ENCODE data around the gene LRP3. TPM values are rescaled to one million over a fixed set of nuclear protein-coding genes. Genes with fewer than 3 reads are reported as not detected.
"Not testable (repeated sequence)": the region's sequence is repeated elsewhere in the genome, so short reads cannot be mapped to it uniquely, and the experiment has no call there.

Gene LRP3
- total and polyA plus RNA-seq, 9 donors, result 18.0 to 31.1 (median 22.5) TPM

DNA sequence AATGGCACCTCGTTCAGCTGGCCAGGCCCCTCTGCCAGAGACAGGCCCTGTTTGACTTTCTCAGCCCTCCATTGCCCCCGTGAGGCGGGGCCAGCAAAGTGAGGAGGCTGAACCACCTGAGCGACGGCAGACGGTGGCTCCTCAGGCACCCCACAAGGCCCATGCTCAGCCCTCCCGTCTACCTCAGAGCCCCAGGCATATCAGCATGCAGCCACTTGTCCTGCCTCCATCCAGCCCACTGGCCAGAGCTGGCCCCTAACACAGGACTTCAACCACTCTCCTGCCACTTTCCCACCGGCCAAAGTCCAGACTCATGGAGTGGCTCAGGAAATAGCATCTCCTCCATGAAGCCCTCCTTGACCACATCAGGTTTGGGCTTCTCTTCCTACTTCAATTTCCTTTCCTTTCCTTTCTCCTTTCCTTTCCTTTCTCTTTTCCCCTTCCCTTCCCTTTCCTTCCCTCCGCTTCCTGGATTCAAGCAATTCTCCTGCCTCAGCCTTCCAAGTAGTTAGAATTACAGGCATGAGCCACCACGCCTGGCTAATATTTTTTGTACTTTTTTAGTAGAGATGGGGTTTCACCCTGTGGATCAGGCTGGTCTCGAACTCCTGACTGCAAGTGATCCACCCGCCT, 22.2 kb downstream of the LRP3 start:
- 73% methylated on average over 11 of the region's 12 CpGs for WGBS (ENCODE audit: insufficient coverage)

DNA sequence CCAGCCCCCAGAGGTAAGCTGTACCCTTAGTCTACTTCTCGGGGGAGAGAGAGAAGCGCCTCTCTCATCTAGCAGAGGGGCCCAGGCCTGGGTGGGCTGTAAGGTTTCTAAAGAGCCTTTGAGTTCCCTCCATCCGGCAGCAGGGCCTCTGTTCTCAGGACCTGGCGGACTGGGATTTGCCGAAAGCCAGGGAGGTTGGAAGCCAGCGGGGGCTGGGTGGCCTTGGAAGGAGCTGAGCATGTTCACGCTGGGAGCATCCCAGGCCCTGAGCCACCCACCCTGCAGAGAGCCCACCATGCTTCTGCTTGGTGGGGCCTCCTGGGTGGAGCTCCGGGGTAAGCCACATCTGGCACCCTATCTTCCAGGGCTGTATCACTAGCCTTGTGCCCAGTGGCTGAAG, 23.8 kb downstream of the LRP3 start:
- WGBS (ENCODE audit: insufficient coverage), result 46% methylated on average over 8 of the region's 8 CpGs
- H3K9me3 ChIP-seq (replicated peaks; ENCODE audit: control insufficient read depth, low read depth, low read length), result no peaks in the 10 kb centered on the region
- H3K4me3 ChIP-seq (ENCODE audit: low read length), result no peak overlapping the region
- no peaks in the 10 kb centered on the region for H3K36me3 ChIP-seq (ENCODE audit: control insufficient read depth, insufficient read depth, low read length)
- H3K27ac ChIP-seq (ENCODE audit: low read length), result no peak overlapping the region
- H3K27me3 ChIP-seq (ENCODE audit: control insufficient read depth, insufficient read depth, low read length), result peaks cover 17% of the 10 kb centered on the region
- no peak for DNase-seq
- peaks cover 14% of the 10 kb centered on the region for H3K4me1 ChIP-seq (ENCODE audit: control insufficient read depth, insufficient read depth, low read length)

More for the DNA sequence above, 22.2 kb downstream of the LRP3 start:
- H3K4me1 ChIP-seq (ENCODE audit: control insufficient read depth, insufficient read depth, low read length), result peaks cover 23% of the 10 kb centered on the region
- no peaks in the 10 kb centered on the region for H3K36me3 ChIP-seq (ENCODE audit: control insufficient read depth, insufficient read depth, low read length)
- no peaks in the 10 kb centered on the region for H3K9me3 ChIP-seq (replicated peaks; ENCODE audit: control insufficient read depth, low read depth, low read length)
- no peak for DNase-seq
- H3K4me3 ChIP-seq (ENCODE audit: low read length), result no peak overlapping the region
- no peak overlapping the region for H3K27ac ChIP-seq (ENCODE audit: low read length)
- H3K27me3 ChIP-seq (ENCODE audit: control insufficient read depth, insufficient read depth, low read length), result peaks cover 6% of the 10 kb centered on the region

GRCh38 chr19:33219261-33219815, 25.2 kb downstream of the LRP3 start:
- WGBS (ENCODE audit: insufficient coverage), result 66% methylated on average over 12 of the region's 12 CpGs
- H3K4me3 ChIP-seq (ENCODE audit: low read length), result no peak overlapping the region
- H3K4me1 ChIP-seq (ENCODE audit: control insufficient read depth, insufficient read depth, low read length), result peaks cover 12% of the 10 kb centered on the region
- no peaks in the 10 kb centered on the region for H3K36me3 ChIP-seq (ENCODE audit: control insufficient read depth, insufficient read depth, low read length)
- no peak for DNase-seq
- H3K9me3 ChIP-seq (replicated peaks; ENCODE audit: control insufficient read depth, low read depth, low read length), result no peaks in the 10 kb centered on the region
- H3K27ac ChIP-seq (ENCODE audit: low read length), result no peak overlapping the region
- peaks cover 26% of the 10 kb centered on the region for H3K27me3 ChIP-seq (ENCODE audit: control insufficient read depth, insufficient read depth, low read length)

DNA sequence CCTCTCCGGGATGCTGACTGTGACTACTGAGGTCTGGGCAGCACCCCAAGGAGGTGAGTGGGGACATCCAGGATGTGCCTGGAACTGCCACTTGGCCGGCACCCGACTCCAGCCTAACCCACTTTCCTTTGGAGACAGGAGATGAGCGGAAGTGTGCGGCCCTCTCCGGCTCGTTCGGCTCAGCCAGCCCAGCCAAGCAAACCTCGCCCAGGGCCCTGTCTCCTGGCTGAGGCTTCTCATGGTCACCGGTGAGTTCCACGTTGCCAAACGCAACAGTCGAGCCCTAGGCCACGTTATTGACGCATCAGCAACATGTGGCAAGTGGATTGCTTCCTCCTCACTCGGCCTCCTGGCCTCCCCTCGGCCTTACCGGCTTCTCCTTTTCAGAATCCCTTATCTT, 26.0 kb downstream of the LRP3 start:
- H3K27ac ChIP-seq (ENCODE audit: low read length), result no peak overlapping the region
- peaks cover 34% of the 10 kb centered on the region for H3K27me3 ChIP-seq (ENCODE audit: control insufficient read depth, insufficient read depth, low read length)
- 87% methylated on average over 13 of the region's 18 CpGs for WGBS (ENCODE audit: insufficient coverage)
- H3K9me3 ChIP-seq (replicated peaks; ENCODE audit: control insufficient read depth, low read depth, low read length), result no peaks in the 10 kb centered on the region
- no peak overlapping the region for H3K4me3 ChIP-seq (ENCODE audit: low read length)
- H3K36me3 ChIP-seq (ENCODE audit: control insufficient read depth, insufficient read depth, low read length), result no peaks in the 10 kb centered on the region
- no peak for DNase-seq
- peaks cover 13% of the 10 kb centered on the region for H3K4me1 ChIP-seq (ENCODE audit: control insufficient read depth, insufficient read depth, low read length)

DNA sequence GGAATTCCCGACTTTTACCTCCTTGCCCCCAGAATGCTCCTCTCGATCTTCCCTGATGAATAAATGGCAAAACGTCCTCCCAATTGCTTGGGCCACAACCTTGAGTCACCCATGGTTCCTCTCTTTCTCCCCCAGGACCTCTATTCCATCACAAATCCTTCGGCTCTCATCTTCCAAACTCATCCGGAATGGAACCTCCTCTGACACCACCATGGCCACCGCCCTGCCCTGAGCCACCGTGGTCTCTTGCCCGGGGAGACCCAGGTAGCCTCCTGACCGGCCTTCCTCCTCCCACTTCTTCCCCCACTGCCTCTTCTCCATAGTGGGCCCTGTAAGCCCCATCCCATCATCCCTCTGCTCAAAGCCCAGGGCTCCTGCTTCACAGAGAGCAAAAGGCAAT, 26.6 kb downstream of the LRP3 start:
- Histone ChIP-seq H3K4me3 (ENCODE audit: low read length) (no peak overlapping the region), H3K36me3 (ENCODE audit: control insufficient read depth, insufficient read depth, low read length) (no peaks in the 10 kb centered on the region), H3K9me3 (replicated peaks; ENCODE audit: control insufficient read depth, low read depth, low read length) (no peaks in the 10 kb centered on the region), H3K27me3 (ENCODE audit: control insufficient read depth, insufficient read depth, low read length) (peaks cover 38% of the 10 kb centered on the region), H3K4me1 (ENCODE audit: control insufficient read depth, insufficient read depth, low read length) (peaks cover 15% of the 10 kb centered on the region), H3K27ac (ENCODE audit: low read length) (no peak overlapping the region)
- WGBS (ENCODE audit: insufficient coverage), result 80% methylated on average over 9 of the region's 9 CpGs
- no peak for DNase-seq

- no peak overlapping the region for H3K4me3 ChIP-seq (ENCODE audit: low read length)
- H3K4me1 ChIP-seq (ENCODE audit: control insufficient read depth, insufficient read depth, low read length), result peaks cover 22% of the 10 kb centered on the region
- WGBS (ENCODE audit: insufficient coverage), result 33% methylated on average over 5 of the region's 6 CpGs
- no peak overlapping the region for H3K27ac ChIP-seq (ENCODE audit: low read length)
- no peaks in the 10 kb centered on the region for H3K9me3 ChIP-seq (replicated peaks; ENCODE audit: control insufficient read depth, low read depth, low read length)
- DNase-seq, result peak; percentile 50
- peaks cover 47% of the 10 kb centered on the region for H3K27me3 ChIP-seq (ENCODE audit: control insufficient read depth, insufficient read depth, low read length)
- no peaks in the 10 kb centered on the region for H3K36me3 ChIP-seq (ENCODE audit: control insufficient read depth, insufficient read depth, low read length)
These were observed 27.5 kb downstream of the LRP3 start for GRCh38 chr19:33221638-33222037.

- DNase-seq; H3K36me3 ChIP-seq (ENCODE audit: control insufficient read depth, insufficient read depth, low read length); H3K9me3 ChIP-seq (replicated peaks; ENCODE audit: control insufficient read depth, low read depth, low read length); H3K4me3 ChIP-seq (ENCODE audit: low read length); H3K27ac ChIP-seq (ENCODE audit: low read length): not testable (repeated sequence)
- Histone ChIP-seq H3K27me3 (ENCODE audit: control insufficient read depth, insufficient read depth, low read length) (peaks cover 51% of the 10 kb centered on the region), H3K4me1 (ENCODE audit: control insufficient read depth, insufficient read depth, low read length) (peaks cover 22% of the 10 kb centered on the region)
- 100% methylated on average over 1 of the region's 2 CpGs for WGBS (ENCODE audit: insufficient coverage)
These were observed 28.1 kb downstream of the LRP3 start for GRCh38 chr19:33222255-33222654.

DNA sequence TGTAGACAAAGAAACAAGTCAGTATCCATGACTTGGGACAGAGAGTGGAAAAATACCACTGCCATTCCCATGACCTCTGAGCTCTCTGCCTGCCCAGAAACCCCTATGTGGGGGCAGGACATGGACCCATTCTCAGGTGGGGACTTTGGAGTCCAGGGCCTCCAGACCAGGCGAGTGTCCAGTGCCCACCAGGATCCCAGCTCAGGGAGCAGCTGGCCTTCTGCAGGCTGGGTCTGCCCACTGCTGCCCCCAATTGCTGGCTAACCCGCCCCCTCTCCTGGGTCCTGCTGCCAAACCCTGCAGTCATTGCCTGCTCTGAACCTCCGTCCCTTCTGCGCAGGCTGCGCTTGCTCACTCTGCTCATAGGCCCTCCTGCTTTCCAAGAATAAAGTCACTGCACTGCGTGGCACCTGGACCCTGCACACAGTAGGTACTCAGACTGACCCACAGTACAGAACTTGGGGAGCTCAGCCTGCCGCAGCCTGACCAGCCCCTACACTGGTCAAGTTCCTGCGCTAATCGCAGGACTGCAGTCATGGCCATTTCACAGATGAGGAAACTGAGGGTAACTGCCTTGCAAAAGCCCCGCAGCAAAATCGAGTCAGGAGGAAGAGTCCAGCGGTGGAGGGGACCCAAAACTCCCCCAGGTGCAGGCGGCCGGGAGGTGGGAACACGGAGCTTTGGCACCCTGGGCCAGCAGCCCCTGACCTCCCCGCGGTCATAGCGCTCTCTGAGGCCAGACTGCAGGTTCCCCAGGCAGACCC, 30.7 kb downstream of the LRP3 start:
- DNase-seq, result no peak
- Histone ChIP-seq H3K36me3 (ENCODE audit: control insufficient read depth, insufficient read depth, low read length) (no peaks in the 10 kb centered on the region), H3K27me3 (ENCODE audit: control insufficient read depth, insufficient read depth, low read length) (peaks cover 55% of the 10 kb centered on the region), H3K4me3 (ENCODE audit: low read length) (peak overlapping the region; percentile 34), H3K27ac (ENCODE audit: low read length) (no peak overlapping the region), H3K4me1 (ENCODE audit: control insufficient read depth, insufficient read depth, low read length) (peaks cover 16% of the 10 kb centered on the region), H3K9me3 (replicated peaks; ENCODE audit: control insufficient read depth, low read depth, low read length) (peaks cover 16% of the 10 kb centered on the region)
- WGBS (ENCODE audit: insufficient coverage), result 42% methylated on average over 18 of the region's 18 CpGs

DNA sequence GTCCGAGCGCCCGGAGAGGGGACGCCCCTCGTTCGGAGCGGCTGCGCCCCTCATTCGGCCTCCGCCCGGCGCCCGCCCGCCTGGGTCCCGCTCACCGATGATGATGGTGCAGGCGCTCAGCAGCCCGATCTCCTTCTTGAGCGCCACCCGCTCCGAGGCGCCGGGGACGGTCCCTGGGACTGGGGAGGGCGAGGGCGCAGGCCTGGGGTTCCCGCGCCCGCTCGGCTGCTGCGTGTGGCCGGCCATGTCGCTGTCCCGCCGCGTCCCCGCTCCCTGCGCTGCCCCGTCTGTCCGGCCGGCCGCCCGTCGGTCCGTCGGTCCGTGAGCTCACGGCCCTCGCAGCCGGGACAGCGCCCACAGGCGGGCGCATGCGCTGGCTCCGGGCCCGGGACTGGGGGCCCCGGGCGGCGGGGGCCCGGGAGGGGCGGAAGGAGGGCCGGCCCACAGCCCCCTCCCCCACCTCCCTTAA, 31.4 kb downstream of the LRP3 start, which contains the start of gene SLC7A10:
SLC7A10 (minus strand) TSS at position 393 of the 469 bp plus-strand sequence; CDS start at position 246, 147 bp downstream.
- Histone ChIP-seq H3K4me1 (ENCODE audit: control insufficient read depth, insufficient read depth, low read length) (peaks cover 16% of the 10 kb centered on the region), H3K9me3 (replicated peaks; ENCODE audit: control insufficient read depth, low read depth, low read length) (peaks cover 16% of the 10 kb centered on the region), H3K4me3 (ENCODE audit: low read length) (peak within 1 kb of the TSS; percentile 34), H3K27me3 (ENCODE audit: control insufficient read depth, insufficient read depth, low read length) (peaks cover 54% of the 10 kb centered on the region), H3K36me3 (ENCODE audit: control insufficient read depth, insufficient read depth, low read length) (no peaks in the 10 kb centered on the region), H3K27ac (ENCODE audit: low read length) (no peak within 1 kb of the TSS)
- peak; percentile 58 for DNase-seq
- WGBS (ENCODE audit: insufficient coverage), result under 1% methylated on average over 35 of the region's 62 CpGs

- Histone ChIP-seq H3K27me3 (ENCODE audit: control insufficient read depth, insufficient read depth, low read length) (peaks cover 54% of the 10 kb centered on the region), H3K4me3 (ENCODE audit: low read length) (no peak overlapping the region), H3K27ac (ENCODE audit: low read length) (no peak overlapping the region), H3K4me1 (ENCODE audit: control insufficient read depth, insufficient read depth, low read length) (peaks cover 11% of the 10 kb centered on the region), H3K9me3 (replicated peaks; ENCODE audit: control insufficient read depth, low read depth, low read length) (peaks cover 16% of the 10 kb centered on the region), H3K36me3 (ENCODE audit: control insufficient read depth, insufficient read depth, low read length) (no peaks in the 10 kb centered on the region)
- no peak for DNase-seq
- under 1% methylated on average over 57 of the region's 66 CpGs for WGBS (ENCODE audit: insufficient coverage)
These were observed 32.6 kb downstream of the LRP3 start for GRCh38 chr19:33226550-33227241.
